Activated CD8-positive, alpha-beta memory T cell treated with anti-CD3 and anti-CD28 coated beads, Interleukin-2, amount 50 U/mL, for 24 hours (primary cell): Measurements from ENCODE around the gene TPO.

ENCODE experiments used
- DNase-seq: peaks from one replicate; pipeline ENCODE4 v3.0.0-alpha.2; 2020; ENCODE audit errors: extremely low read depth

The TPO gene

DNA sequence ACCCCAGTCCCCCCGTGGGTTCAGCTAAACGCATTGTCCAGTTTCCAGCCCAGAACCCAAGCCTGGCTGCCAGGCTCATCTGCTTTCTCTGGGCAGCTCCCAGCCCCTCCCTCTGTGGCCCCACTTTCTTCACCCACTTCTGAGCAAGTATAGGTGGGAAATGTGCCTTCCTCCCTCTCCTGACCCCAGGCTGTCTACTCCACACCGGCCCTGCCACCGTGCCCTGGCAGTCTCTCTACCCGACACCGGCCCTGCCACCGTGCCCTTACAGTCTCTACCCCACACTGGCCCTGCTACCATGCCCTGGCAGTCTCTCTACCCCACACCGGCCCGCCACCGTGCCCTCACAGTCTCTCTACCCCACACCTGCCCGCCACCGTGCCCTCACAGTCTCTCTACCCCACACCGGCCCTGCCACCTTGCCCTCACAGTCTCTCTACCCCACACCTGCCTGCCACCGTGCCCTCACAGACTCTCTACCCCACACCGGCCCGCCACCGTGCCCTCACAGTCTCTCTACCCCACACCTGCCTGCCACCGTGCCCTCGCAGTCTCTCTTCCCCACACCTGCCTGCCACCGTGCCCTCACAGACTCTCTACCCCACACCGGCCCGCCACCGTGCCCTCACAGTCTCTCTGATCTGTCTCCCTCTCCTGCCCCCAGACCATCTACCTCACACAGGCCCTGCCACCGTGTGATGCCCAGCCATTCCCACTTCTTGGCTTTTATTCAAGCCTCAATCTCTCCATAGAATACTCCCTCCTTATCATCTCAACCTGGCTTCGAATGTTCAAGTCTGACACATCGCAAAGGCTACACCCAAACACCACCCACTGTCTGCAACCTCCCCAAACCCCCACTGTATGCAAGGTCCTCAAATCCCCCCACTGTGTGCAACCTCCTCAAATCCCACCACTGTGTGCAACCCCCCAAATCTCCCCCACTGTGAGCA, 108.9 kb downstream of the TPO start:
- DNase-seq, result no peak

DNA sequence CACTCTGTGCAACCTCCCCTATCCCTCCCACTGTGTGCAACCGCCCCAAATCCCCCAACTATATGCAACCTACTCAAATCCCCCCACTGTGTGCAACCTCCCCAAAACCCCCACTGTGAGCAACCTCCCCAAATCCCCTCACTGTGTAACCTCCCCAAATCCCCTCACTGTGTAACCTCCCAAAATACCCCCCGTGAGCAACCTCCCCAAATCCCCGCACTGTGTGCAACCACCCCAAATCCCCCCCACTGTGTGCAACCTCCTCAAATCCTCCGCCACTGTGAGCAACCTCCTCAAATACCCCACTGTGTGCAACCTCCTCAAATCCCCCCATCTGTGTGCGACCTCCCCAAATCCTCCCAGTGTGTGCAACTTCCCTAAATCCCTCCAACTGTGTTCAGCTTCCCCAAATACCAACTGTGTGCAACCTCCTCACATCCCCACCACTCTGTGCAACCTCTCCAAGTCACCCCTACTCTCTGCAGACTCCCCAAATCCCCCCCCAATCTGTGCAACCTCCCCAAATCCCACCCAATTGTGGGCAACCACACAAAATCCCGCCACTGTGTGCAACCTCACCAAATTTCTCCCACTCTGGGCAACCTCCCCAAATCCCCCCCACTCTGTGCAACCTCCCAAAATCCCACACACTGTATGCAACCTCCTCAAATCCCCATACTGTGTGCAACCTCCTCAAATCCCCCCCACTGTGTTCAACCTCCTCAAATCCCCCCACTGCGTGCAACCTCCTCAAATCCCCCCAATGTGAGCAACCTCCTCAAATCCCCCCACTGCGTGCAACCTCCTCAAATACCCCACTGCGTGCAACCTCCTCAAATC, 114.1 kb downstream of the TPO start:
- no peak for DNase-seq

DNA sequence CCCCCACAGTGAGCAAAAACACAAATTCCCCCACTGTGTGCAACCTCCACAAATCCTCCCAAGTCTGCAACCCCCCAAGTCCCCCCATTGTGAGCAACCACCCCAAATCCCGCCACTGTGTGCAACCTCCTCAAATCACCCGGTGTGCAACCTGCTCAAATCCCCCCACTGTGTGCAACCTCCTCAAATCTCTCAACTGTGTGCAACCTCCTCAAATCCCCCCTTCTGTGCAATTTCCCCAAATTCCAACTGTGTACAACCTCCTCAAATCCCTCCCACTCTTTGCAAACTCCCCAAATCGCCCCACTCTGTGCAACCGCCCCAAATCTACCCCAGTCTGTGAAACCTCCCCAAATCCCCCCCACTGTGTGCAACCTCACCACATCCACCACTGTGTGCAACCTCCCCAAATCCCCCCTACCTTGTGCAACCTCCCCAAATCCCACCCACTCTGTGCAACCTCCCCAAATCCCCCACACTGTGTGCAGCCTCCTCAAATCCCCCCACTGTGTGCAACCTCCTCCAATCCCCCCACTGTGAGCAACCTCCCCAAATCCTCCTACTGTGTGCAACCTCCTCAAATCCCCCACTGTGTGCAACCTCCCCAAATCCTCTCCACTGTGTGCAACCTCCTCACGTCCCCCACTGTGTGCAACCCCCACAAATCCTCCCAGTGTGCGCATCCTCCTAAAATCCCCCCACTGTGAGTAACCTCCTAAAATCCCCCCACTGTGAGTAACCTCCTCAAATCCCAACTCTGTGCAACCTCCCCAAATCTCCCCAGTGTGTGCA, 115.2 kb downstream of the TPO start:
- no peak for DNase-seq

DNA sequence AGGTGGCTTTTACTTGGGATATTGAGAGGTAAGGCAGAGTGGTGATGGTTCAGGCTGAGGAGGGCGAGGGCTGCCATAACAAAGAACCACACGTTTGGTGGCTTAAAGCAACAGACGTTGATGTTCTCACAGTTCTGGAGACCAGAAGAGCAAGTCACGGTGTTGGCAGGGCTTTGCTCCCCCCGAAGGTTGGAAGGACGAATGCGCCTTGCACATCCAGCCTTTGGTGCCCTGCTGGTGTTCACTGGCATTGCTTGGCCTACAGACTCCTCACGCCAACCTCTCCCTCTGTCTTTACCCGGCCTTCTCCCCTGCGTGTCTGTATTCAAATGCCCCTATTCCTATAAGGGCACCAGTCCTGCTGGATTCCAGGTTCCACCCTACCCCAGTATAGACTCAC, 125.4 kb downstream of the TPO start:
- DNase-seq, result no peak

GRCh38 chr2:1539441-1539840, 126.2 kb downstream of the TPO start:
- DNase-seq, result no peak

DNA sequence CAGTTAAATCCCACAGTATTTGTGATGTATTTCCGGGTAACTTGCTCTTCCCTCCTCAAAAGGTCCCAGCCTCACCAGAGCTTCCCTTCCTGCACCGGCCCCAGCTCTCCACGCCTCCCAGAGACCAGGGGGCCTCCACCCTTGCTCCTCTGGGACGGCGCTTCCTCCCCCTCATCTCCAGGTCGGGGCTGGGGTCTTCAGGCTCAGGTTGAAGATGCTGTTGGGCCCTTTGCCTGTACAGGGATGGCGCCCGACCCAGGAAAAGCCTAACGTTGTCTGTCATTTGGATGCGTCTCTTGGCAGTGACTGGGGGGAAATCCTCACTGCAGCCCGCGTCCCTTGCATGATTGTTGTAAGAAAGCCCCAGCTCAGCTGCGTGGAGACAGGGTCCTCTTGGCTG, 126.7 kb downstream of the TPO start:
- DNase-seq, result no peak

- DNase-seq, result no peak
Observed at GRCh38 chr2:1540481-1540880, 127.2 kb downstream of the TPO start.

DNA sequence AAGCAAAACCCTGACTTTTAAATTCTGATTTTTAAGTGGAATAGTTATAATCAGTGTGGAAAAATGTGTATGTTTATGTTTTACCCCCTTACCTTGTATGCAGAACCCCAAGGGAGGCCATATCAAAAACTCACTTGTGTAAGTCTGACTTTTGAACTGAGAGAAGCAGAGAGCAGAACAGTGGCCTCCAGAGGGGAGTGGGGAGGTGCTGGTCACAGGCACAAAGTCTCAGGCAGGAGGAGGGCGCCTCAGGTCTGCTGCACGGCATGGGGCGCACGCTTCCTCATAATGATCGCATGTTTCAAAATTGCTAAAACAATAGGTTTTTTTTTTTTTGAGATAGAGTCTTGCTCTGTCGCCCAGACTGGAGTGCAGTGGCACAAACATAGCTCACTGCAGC, 127.8 kb downstream of the TPO start:
- DNase-seq, result no peak

DNA sequence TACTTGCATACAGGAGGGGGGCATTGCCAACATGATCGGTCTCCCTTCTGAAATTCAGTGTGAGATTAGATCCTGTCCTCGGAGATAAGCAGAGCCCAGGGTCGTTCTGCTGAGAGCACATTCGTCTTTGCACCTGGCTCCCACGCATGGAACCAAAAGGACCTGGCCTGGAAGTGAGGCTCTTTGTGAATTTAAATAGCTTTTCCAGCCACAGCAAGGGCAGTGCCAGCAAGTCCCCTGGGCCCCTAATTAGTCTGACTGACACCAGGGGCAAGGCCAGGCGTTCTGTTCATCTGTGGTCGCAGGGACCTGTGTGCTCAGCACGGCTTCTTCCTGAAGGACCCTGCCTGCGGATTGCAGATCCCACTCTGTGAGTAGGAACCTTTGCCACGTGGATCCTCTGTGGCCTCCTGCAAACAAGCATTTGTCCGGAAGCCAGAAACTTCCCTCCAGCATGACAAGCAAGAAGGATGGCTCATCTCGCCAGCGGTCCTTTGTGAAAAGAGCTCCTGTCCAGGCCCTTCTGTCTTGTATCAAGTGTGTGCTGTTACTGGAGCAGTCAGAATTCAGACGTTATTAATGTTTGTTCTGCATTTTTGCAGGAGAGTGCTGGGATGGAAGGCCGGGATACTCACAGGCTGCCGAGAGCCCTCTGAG, 128.7 kb downstream of the TPO start:
- no peak for DNase-seq

DNA sequence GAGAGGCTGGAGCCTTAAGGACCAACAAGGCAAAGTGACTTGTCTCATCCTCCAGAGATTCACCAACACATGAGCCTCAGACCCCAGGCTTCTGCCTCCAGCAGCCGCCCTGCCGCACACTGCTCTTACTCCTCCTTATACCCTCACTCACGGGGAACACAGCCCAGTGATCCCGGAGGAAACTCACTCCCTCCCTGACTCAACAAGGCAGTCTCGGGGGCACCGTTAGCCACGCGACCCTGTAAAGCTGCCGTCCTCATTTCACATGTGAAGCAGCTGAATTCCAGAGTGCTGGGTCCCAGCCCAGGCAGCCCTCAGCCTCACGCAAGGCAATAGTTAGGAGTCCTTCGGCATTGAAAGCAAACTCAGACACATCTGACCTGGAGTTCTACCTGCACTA, 129.7 kb downstream of the TPO start:
- DNase-seq, result no peak

GRCh38 chr2:1543776-1544477, 130.7 kb downstream of the TPO start:
- DNase-seq, result no peak

GRCh38 chr2:1544478-1545069, 131.3 kb downstream of the TPO start:
- DNase-seq, result no peak

DNA sequence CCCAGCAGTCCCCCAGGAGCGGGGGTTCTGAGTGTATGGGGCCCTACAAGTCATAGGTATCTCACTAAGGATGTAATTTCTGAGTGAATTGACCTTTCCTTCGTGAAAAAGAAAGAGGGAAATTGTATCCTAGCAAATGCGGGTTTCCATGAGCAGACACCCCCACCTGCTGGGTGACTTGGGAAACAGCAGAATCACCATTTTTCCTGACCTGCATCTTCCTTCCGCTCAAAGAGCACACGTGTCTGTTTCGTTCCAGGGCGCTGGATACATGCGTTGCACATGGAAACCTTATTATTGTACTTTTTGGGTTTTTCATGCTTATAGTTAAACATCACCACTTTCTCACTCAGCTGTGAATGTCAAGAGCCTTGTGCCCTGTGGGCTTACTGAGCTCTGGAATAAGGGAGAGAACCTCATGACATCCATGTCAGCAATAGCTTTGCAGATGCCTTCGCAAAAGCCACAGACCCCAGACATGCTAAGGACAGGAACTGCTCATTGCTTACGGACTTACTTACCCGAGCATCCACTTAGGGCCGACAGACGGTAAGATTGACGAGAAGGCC, 132.8 kb downstream of the TPO start:
- no peak for DNase-seq

GRCh38 chr2:1546901-1547300, 133.6 kb downstream of the TPO start:
- DNase-seq, result no peak

- no peak for DNase-seq
Observed at GRCh38 chr2:1548910-1549673, 135.8 kb downstream of the TPO start.

DNA sequence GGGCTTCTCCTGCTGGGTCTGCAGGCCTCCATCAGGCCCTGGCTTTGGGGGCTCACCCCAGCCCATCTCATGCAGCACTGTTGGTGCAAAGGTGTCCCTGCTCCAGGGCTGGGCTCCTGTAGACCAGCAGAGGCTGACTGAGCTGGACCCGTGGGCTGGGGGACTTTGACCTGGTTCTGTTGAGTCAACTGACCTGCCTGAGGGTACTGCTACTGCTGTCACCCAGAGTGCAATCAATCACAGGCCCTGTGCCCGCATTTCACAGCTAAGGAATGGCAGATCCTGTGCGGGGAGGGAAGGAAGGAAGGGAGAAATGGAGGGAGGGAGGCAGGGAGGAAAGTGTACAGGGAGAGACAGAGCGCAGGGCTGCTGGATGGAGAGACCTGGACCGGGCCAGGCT, 136.8 kb downstream of the TPO start:
- DNase-seq, result no peak

- no peak for DNase-seq
Observed at GRCh38 chr2:1550658-1551316, 137.5 kb downstream of the TPO start.

GRCh38 chr2:1551905-1552304, 138.6 kb downstream of the TPO start:
- DNase-seq, result no peak

DNA sequence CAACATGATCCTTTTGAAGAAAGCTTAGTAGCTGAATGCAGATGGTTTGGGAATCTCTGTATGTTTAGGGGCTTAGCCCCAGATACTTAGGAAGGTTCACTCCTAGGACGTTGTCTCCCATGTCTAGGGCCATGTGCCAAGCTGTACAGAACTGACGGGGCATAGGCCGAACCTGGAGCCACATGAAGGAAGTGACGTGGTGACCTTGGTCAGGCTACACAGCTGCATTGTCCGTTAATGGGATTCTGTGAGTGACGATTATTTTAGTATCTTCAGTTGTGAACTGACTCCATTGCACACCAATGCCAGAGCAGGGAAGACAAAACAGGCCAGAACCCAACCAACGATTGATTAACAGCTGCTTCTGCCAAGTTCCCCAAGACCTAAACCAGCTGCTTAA, 139.3 kb downstream of the TPO start:
- no peak for DNase-seq
